Mesendoderm (in vitro differentiated cells): ENCODE data around the gene SCAMP2. TPM values are rescaled to one million over a fixed set of nuclear protein-coding genes. Genes with fewer than 3 reads are reported as not detected.
"Not testable (repeated sequence)": the region's sequence is repeated elsewhere in the genome, so short reads cannot be mapped to it uniquely, and the experiment has no call there.

Experiments used
- DNase-seq: peaks from one replicate; pipeline ENCODE4 v3.0.0; 2013
- H2AK5ac ChIP-seq: 2 replicates; pipeline ENCODE4 v1.6.1; 2013; ENCODE audit warnings: low read length, inconsistent platforms
- H2BK120ac ChIP-seq: 2 replicates; pipeline ENCODE4 v1.6.1; 2013; ENCODE audit warnings: low read depth, mild to moderate bottlenecking, low read length, moderate library complexity, mixed read lengths
- H2BK15ac ChIP-seq: replicated peaks from 2 replicates; pipeline ENCODE4 v1.6.1; 2013; ENCODE audit warnings: low read depth, mild to moderate bottlenecking, moderate library complexity
- H2BK5ac ChIP-seq: 2 replicates; pipeline ENCODE4 v1.6.1; 2013; ENCODE audit warnings: low read length, inconsistent platforms
- H3K18ac ChIP-seq: 2 replicates; pipeline ENCODE4 v1.6.1; 2013; ENCODE audit warnings: mild to moderate bottlenecking, low read length, mixed read lengths
- H3K23ac ChIP-seq: one replicate; pipeline ENCODE4 v1.6.1; 2013; ENCODE audit warnings: low read length
- H3K27ac ChIP-seq: 2 replicates; pipeline ENCODE4 v1.5.1; 2013; ENCODE audit warnings: low read depth, mild to moderate bottlenecking, inconsistent platforms, low read length, moderate library complexity
- H3K27me3 ChIP-seq: 2 replicates; pipeline ENCODE4 v1.6.1; 2013; ENCODE audit warnings: low read length, control low read depth, mild to moderate bottlenecking, inconsistent platforms; ENCODE audit not compliant: insufficient read depth, poor library complexity
- H3K36me3 ChIP-seq: 2 replicates; pipeline ENCODE4 v1.6.1; 2013; ENCODE audit warnings: low read length, inconsistent platforms; ENCODE audit not compliant: control insufficient read depth, insufficient read depth
- H3K4ac ChIP-seq: one replicate; pipeline ENCODE4 v1.6.1; 2013; ENCODE audit warnings: low read depth, mild to moderate bottlenecking, low read length, moderate library complexity
- H3K4me1 ChIP-seq: 2 replicates; pipeline ENCODE4 v1.6.1; 2013; ENCODE audit warnings: low read depth, low read length, inconsistent platforms; ENCODE audit not compliant: control insufficient read depth
- H3K4me2 ChIP-seq: 2 replicates; pipeline ENCODE4 v1.6.1; 2013; ENCODE audit warnings: low read length
- H3K4me3 ChIP-seq: 2 replicates; pipeline ENCODE4 v1.5.1; 2013; ENCODE audit warnings: mild to moderate bottlenecking, low read length
- H3K56ac ChIP-seq: one replicate; pipeline ENCODE4 v1.6.1; 2013; ENCODE audit warnings: low read length
- H3K79me1 ChIP-seq: 2 replicates; pipeline ENCODE4 v1.6.1; 2013; ENCODE audit warnings: low read length, inconsistent platforms
- H3K79me2 ChIP-seq: 2 replicates; pipeline ENCODE4 v1.6.1; 2013; ENCODE audit warnings: mild to moderate bottlenecking, low read length; ENCODE audit not compliant: control insufficient read depth, insufficient read depth
- H3K9ac ChIP-seq: 2 replicates; pipeline ENCODE4 v1.6.1; 2013; ENCODE audit warnings: low read length, inconsistent platforms
- H4K5ac ChIP-seq: one replicate; pipeline ENCODE4 v1.6.1; 2013; ENCODE audit warnings: low read length
- H4K8ac ChIP-seq: one replicate; pipeline ENCODE4 v1.6.1; 2013; ENCODE audit warnings: low read depth, mild to moderate bottlenecking, control low read depth, low read length, moderate library complexity
- WGBS: extraction: QIAGEN DNeasy Blood & Tissue Kit; methylation state at CpG from one replicate; pipeline ENCODE4 v1.1.7; 2013; ENCODE audit warnings: low lambda C conversion rate, missing lambda C conversion rate; ENCODE audit not compliant: insufficient coverage; ENCODE audit errors: extremely low coverage; 5-methylcytosine and 5-hydroxymethylcytosine counted together
- polyA plus RNA-seq, 2 experiments: library from polyadenylated mRNA; stranded (reverse); fragments of 200-250 nt; gene quantifications; one replicate each; pipeline ENCODE4 v1.2.3, GENCODE V29; 2013

SCAMP2 gene, protein sequence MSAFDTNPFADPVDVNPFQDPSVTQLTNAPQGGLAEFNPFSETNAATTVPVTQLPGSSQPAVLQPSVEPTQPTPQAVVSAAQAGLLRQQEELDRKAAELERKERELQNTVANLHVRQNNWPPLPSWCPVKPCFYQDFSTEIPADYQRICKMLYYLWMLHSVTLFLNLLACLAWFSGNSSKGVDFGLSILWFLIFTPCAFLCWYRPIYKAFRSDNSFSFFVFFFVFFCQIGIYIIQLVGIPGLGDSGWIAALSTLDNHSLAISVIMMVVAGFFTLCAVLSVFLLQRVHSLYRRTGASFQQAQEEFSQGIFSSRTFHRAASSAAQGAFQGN
- 36.0 TPM for polyA plus RNA-seq (2013, experiment 1 of 2)
- 32.5 TPM for polyA plus RNA-seq (2013, experiment 2 of 2)

DNA sequence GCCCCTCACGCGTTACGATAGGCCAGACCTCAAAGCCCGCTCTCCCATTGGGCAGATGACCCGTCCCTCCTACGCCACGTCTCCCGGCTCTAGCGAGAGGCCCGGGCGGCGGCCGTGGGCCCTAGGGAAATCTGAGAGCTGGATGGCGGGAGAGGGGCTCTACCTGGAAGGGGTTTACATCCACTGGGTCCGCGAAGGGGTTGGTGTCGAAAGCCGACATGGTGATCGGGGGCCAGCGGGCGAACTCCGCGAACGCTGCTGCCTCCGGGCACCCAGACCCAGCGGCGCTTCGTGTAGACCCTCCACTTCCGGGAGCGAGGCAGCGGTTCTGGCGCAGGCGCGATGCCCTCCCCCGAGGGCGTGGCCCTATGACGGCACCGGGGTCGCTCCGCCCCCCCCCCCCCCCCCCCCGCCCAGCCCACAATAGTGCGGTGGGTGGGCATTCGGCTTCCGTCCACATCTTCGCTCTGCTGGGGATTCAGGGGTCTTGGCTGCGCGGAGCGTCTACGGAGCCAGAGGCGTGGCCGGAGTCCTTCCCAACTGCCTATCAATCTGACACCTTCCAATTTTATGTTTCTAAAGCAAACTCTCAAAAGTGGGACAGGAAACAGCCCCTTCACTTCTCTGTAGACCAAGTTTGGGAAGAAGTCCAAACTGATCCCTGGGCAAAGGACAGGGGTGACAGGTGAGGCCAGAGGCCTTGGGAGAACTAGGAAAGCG is at the start of gene SCAMP2:
Gene SCAMP2, minus strand, starts transcription at position 330 of the 720 bp plus-strand sequence. Its CDS starts 110 bp downstream, at position 220.
- peak within 1 kb of the TSS; percentile 79 for H3K4me3 ChIP-seq
- no peak within 1 kb of the TSS for H4K5ac ChIP-seq
- peaks cover 2% of the 10 kb centered on the region for H3K4me1 ChIP-seq
- H3K23ac ChIP-seq: no peak within 1 kb of the TSS
- no peak within 1 kb of the TSS for H2BK5ac ChIP-seq
- H3K27ac ChIP-seq: no peak within 1 kb of the TSS
- no peak within 1 kb of the TSS for H2BK120ac ChIP-seq
- peaks cover under 1% of the 10 kb centered on the region for H3K79me1 ChIP-seq
- H2AK5ac ChIP-seq: no peak within 1 kb of the TSS
- H3K9ac ChIP-seq: peak within 1 kb of the TSS; percentile 82
- no CpG with 5 or more reads among the region's 52 CpGs for WGBS
- H3K79me2 ChIP-seq: peaks cover 15% of the 10 kb centered on the region
- no peak within 1 kb of the TSS for H4K8ac ChIP-seq
- no peaks in the 10 kb centered on the region for H3K27me3 ChIP-seq
- H3K36me3 ChIP-seq: no peaks in the 10 kb centered on the region
- peak within 1 kb of the TSS; percentile 90 for H3K56ac ChIP-seq
- H2BK15ac ChIP-seq: no peak within 1 kb of the TSS
- peak within 1 kb of the TSS; percentile 18 for H3K18ac ChIP-seq
- H3K4ac ChIP-seq: no peak within 1 kb of the TSS
- peak within 1 kb of the TSS; percentile 43 for H3K4me2 ChIP-seq
- peak; percentile 97 for DNase-seq

DNA sequence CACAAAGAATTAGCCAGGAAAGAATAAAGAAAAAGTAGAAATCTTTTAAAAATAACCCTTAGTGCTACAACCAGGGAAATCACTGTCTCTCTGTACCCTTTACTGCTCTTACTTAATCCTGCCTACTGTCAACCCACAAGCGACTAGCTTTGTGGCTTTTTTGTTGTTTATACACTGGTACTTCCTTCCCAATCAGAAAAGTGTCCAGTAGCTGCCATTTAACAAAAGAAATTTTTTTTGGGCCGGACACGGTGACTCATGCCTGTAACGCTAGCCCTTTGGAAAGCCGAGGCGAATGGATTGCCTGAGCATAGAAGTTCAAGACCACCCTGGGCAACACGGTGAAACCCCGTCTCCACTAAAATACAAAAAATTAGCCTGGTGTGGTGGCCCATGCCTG is 47.3 kb upstream of the SCAMP2 start:
- no peak overlapping the region for H2BK120ac ChIP-seq
- H3K4ac ChIP-seq: no peak overlapping the region
- H3K4me3 ChIP-seq: no peak overlapping the region
- H4K5ac ChIP-seq: no peak overlapping the region
- H3K23ac ChIP-seq: no peak overlapping the region
- H3K56ac ChIP-seq: no peak overlapping the region
- no peaks in the 10 kb centered on the region for H3K4me1 ChIP-seq
- no peak overlapping the region for H4K8ac ChIP-seq
- H3K79me2 ChIP-seq: no peaks in the 10 kb centered on the region
- no peak overlapping the region for H3K4me2 ChIP-seq
- no peak overlapping the region for H2BK5ac ChIP-seq
- no peak overlapping the region for H3K27ac ChIP-seq
- no peak overlapping the region for H2AK5ac ChIP-seq
- peaks cover 11% of the 10 kb centered on the region for H3K36me3 ChIP-seq
- no peak overlapping the region for H3K18ac ChIP-seq
- no peak overlapping the region for H2BK15ac ChIP-seq
- H3K9ac ChIP-seq: no peak overlapping the region
- no peaks in the 10 kb centered on the region for H3K27me3 ChIP-seq
- no peaks in the 10 kb centered on the region for H3K79me1 ChIP-seq
- no peak for DNase-seq
- WGBS: no CpG with 5 or more reads among the region's 8 CpGs

DNA sequence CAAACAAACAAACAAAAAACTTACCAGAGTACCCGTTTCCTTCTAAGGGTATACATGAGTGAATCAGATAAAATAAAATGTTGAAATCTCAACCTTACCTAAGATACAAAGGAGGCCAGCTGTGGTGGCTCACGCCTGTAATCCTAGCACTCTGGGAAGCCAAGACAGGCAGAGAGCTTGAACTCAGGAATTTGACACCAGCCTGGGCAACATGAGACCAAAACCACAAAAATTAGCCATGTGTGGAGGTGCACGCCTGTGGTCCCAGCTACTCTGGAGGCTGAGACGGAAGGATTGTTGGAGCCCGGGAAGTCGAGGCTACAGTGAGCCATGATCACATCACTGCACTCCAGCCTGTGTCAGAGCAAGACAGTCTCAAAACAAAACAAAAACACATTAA is 44.5 kb upstream of the SCAMP2 start:
- Histone ChIP-seq H3K56ac (no peak overlapping the region), H3K36me3 (peaks cover 8% of the 10 kb centered on the region), H4K5ac (no peak overlapping the region), H3K23ac (no peak overlapping the region), H3K18ac (no peak overlapping the region), H3K27ac (no peak overlapping the region), H2AK5ac (no peak overlapping the region), H3K4me2 (no peak overlapping the region), H3K4me3 (no peak overlapping the region), H3K4me1 (no peaks in the 10 kb centered on the region), H3K27me3 (no peaks in the 10 kb centered on the region), H3K4ac (no peak overlapping the region), H3K79me1 (no peaks in the 10 kb centered on the region), H4K8ac (no peak overlapping the region), H2BK15ac (no peak overlapping the region), H3K79me2 (no peaks in the 10 kb centered on the region), H2BK5ac (no peak overlapping the region), H2BK120ac (no peak overlapping the region), H3K9ac (no peak overlapping the region)
- WGBS: no CpG with 5 or more reads among the region's 6 CpGs
- no peak for DNase-seq

DNA sequence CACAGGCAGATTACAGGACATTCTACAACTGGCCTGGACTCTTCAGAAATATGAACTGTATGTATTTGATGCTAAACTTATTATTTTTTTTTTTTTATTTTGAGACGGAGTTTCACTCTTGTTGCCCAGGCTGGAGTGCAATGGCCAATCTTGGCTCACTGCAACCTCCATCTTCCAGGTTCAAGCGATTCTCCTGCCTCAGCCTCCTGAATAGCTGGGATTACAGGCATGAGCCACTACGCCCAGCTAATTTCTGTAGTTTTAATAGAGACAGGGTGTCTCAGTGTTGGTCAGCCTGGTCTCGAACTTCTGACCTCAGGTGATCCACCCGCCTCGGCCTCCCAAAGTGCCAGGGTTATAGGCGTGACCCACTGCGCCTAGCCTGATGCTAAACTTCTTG is 40.6 kb upstream of the SCAMP2 start:
- H3K56ac ChIP-seq: not testable (repeated sequence)

DNA sequence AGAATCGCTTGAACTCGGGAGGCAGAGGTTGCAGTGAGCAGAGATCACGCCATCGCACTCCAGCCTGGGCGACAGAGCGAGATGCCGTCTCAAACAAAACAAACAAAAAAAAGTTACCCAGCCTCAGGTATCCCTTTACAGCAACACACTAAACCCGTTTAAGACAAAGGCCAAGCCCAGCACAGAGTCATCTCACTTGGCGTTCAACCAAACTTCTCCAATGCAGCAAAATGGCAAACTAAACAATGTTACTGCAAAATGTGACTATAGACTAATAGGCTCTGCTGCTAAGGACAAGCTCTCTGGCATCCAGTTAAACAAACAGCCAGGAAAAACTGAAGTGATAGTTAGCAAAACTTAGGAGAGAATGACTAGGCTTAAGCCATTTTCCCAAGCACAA is 39.9 kb upstream of the SCAMP2 start:
- WGBS: no CpG with 5 or more reads among the region's 9 CpGs

More for the DNA sequence above, 40.6 kb upstream of the SCAMP2 start:
- not testable (repeated sequence) for H2BK15ac ChIP-seq, H4K8ac ChIP-seq, H4K5ac ChIP-seq, H3K79me1 ChIP-seq, H3K4me3 ChIP-seq, H3K79me2 ChIP-seq, DNase-seq, H3K23ac ChIP-seq, H2BK120ac ChIP-seq, H2BK5ac ChIP-seq, H3K36me3 ChIP-seq, H3K9ac ChIP-seq, H3K27me3 ChIP-seq, H3K18ac ChIP-seq, H3K27ac ChIP-seq, H3K4ac ChIP-seq, H3K4me1 ChIP-seq, H2AK5ac ChIP-seq, H3K4me2 ChIP-seq
- WGBS: no CpG with 5 or more reads among the region's 8 CpGs

More for the DNA sequence above, 39.9 kb upstream of the SCAMP2 start:
- H3K79me1 ChIP-seq: no peaks in the 10 kb centered on the region
- H3K79me2 ChIP-seq: no peaks in the 10 kb centered on the region
- H3K23ac ChIP-seq: no peak overlapping the region
- H3K4me2 ChIP-seq: no peak overlapping the region
- no peak overlapping the region for H2BK120ac ChIP-seq
- H3K4me3 ChIP-seq: no peak overlapping the region
- peaks cover 4% of the 10 kb centered on the region for H3K36me3 ChIP-seq
- H2BK5ac ChIP-seq: no peak overlapping the region
- DNase-seq: no peak
- no peak overlapping the region for H2AK5ac ChIP-seq
- H3K27me3 ChIP-seq: no peaks in the 10 kb centered on the region
- no peak overlapping the region for H3K9ac ChIP-seq
- no peak overlapping the region for H3K27ac ChIP-seq
- no peak overlapping the region for H2BK15ac ChIP-seq
- H3K4me1 ChIP-seq: no peaks in the 10 kb centered on the region
- H3K18ac ChIP-seq: no peak overlapping the region
- H4K8ac ChIP-seq: no peak overlapping the region
- H4K5ac ChIP-seq: no peak overlapping the region
- H3K56ac ChIP-seq: no peak overlapping the region
- no peak overlapping the region for H3K4ac ChIP-seq
